Trophoblast cell (in vitro differentiated cells and primary cell): ENCODE results near the gene ZFHX3.
A peak's percentile ranks its signal among the peaks of the same experiment; 100 is the strongest.

Source experiments
- DNase-seq, 2 donors: peaks; one replicate each; pipeline ENCODE4 v3.0.0-alpha.2; 2016
- H2AFZ ChIP-seq: 2 replicates; pipeline ENCODE4 v1.6.1; 2013; ENCODE audit warnings: low read length, moderate library complexity, mild to moderate bottlenecking; ENCODE audit not compliant: insufficient read depth, poor library complexity
- H2AK5ac ChIP-seq: 2 replicates; pipeline ENCODE4 v1.6.1; 2013; ENCODE audit warnings: mild to moderate bottlenecking, low read length
- H2BK120ac ChIP-seq: 2 replicates; pipeline ENCODE4 v1.6.1; 2013; ENCODE audit warnings: low read length, mild to moderate bottlenecking, moderate library complexity; ENCODE audit not compliant: insufficient read depth, poor library complexity
- H2BK12ac ChIP-seq: 2 replicates; pipeline ENCODE4 v1.6.1; 2013; ENCODE audit warnings: mild to moderate bottlenecking, low read length, moderate library complexity
- H2BK5ac ChIP-seq: 2 replicates; pipeline ENCODE4 v1.6.1; 2013; ENCODE audit warnings: low read length, low read depth, moderate library complexity, mild to moderate bottlenecking; ENCODE audit not compliant: poor library complexity
- H3K14ac ChIP-seq: 2 replicates; pipeline ENCODE4 v1.6.1; 2013; ENCODE audit warnings: mild to moderate bottlenecking, low read length
- H3K18ac ChIP-seq: 2 replicates; pipeline ENCODE4 v1.6.1; 2013; ENCODE audit warnings: mild to moderate bottlenecking, low read length
- H3K23ac ChIP-seq: 2 replicates; pipeline ENCODE4 v1.6.1; 2013; ENCODE audit warnings: low read length
- H3K27ac ChIP-seq: 2 replicates; pipeline ENCODE4 v1.5.1; 2013; ENCODE audit warnings: low read depth, mild to moderate bottlenecking, inconsistent platforms, low read length, moderate library complexity
- H3K27me3 ChIP-seq: 2 replicates; pipeline ENCODE4 v1.6.1; 2013; ENCODE audit warnings: inconsistent platforms, mild to moderate bottlenecking, low read length, moderate library complexity; ENCODE audit not compliant: insufficient read depth
- H3K36me3 ChIP-seq, 2 experiments: 1 replicate in 1 of 2; 2 replicates in 1 of 2; pipeline ENCODE4 v1.6.1; 2013; ENCODE audit warnings: low read length in 2 of 2, mild to moderate bottlenecking in 2 of 2, moderate library complexity in 1 of 2; ENCODE audit not compliant: insufficient read depth in 2 of 2, control insufficient read depth in 1 of 2
- H3K4ac ChIP-seq: 2 replicates; pipeline ENCODE4 v1.6.1; 2013; ENCODE audit warnings: low read depth, mild to moderate bottlenecking, low read length, moderate library complexity
- H3K4me1 ChIP-seq, 2 experiments: 1 replicate in 1 of 2; 2 replicates in 1 of 2; pipeline ENCODE4 v1.6.1; 2013; ENCODE audit warnings: low read length in 2 of 2, mild to moderate bottlenecking in 2 of 2, moderate library complexity in 1 of 2; ENCODE audit not compliant: insufficient read depth in 2 of 2, control insufficient read depth in 1 of 2
- H3K4me2 ChIP-seq: 2 replicates; pipeline ENCODE4 v1.6.1; 2013; ENCODE audit warnings: inconsistent platforms, mild to moderate bottlenecking, low read length, moderate library complexity
- H3K4me3 ChIP-seq: 2 replicates; pipeline ENCODE4 v1.5.1; 2013; ENCODE audit warnings: mild to moderate bottlenecking, low read depth, low read length, inconsistent platforms
- H3K79me1 ChIP-seq: one replicate; pipeline ENCODE4 v1.6.1; 2013; ENCODE audit warnings: low read length
- H3K79me2 ChIP-seq: 2 replicates; pipeline ENCODE4 v1.6.1; 2013; ENCODE audit warnings: low read length, mild to moderate bottlenecking; ENCODE audit not compliant: control insufficient read depth, insufficient read depth, poor library complexity
- H3K9ac ChIP-seq: 2 replicates; pipeline ENCODE4 v1.6.1; 2013; ENCODE audit warnings: mild to moderate bottlenecking, low read length
- H3K9me3 ChIP-seq: 2 replicates; pipeline ENCODE4 v1.6.1; 2013; ENCODE audit warnings: low read depth, mild to moderate bottlenecking, control low read depth, inconsistent platforms, low read length; ENCODE audit not compliant: insufficient read depth
- H4K12ac ChIP-seq: 2 replicates; pipeline ENCODE4 v1.6.1; 2013; ENCODE audit warnings: low read depth, mild to moderate bottlenecking, low read length, moderate library complexity
- H4K8ac ChIP-seq: 2 replicates; pipeline ENCODE4 v1.6.1; 2013; ENCODE audit warnings: low read depth, mild to moderate bottlenecking, low read length, moderate library complexity
- H4K91ac ChIP-seq: one replicate; pipeline ENCODE4 v1.6.1; 2013; ENCODE audit warnings: low read depth, mild to moderate bottlenecking, low read length, moderate library complexity
- WGBS: extraction: QIAGEN DNeasy Blood & Tissue Kit; methylation state at CpG from one replicate; pipeline ENCODE4 v1.1.7; 2013; ENCODE audit warnings: missing lambda C conversion rate; ENCODE audit not compliant: insufficient read length, insufficient coverage; ENCODE audit errors: extremely low coverage; 5-methylcytosine and 5-hydroxymethylcytosine counted together

The ZFHX3 gene

DNA sequence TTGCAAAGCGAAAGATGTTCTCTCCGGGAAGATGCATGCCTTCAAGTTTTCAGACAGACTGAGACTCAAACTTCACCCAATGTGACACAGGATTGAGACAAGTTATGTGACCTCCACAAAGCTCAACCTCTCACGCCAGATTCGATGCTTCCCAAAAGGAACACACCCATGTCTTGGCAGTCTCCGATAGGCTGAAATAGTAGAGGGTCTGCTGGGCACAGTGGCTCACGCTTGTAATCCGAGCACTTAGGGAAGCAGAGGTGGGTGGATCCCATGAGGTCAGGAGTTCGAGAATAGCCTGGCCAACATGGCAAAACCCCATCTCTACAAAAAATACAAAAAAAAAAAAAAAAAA, 22.1 kb downstream of the ZFHX3 start:
- Histone ChIP-seq H3K27ac (no peak overlapping the region), H4K91ac (no peak overlapping the region), H4K8ac (no peak overlapping the region), H3K4me3 (no peak overlapping the region), H3K14ac (no peak overlapping the region), H3K79me1 (peaks cover 17% of the 10 kb centered on the region), H3K18ac (no peak overlapping the region), H3K4me2 (no peak overlapping the region), H2AK5ac (no peak overlapping the region), H3K36me3 (peaks cover 0 to 3% of the 10 kb centered on the region in 2 experiments), H3K4me1 (peaks cover 42 to 51% of the 10 kb centered on the region in 2 experiments), H3K27me3 (no peaks in the 10 kb centered on the region), H2BK12ac (no peak overlapping the region), H3K9me3 (peaks cover 3% of the 10 kb centered on the region), H4K12ac (no peak overlapping the region), H3K23ac (no peak overlapping the region), H3K9ac (no peak overlapping the region), H3K79me2 (peaks cover 28% of the 10 kb centered on the region), H2BK5ac (no peak overlapping the region), H3K4ac (peak overlapping the region; percentile 56), H2BK120ac (no peak overlapping the region), H2AFZ (no peak overlapping the region)
- no peak for DNase-seq
- no CpG with 5 or more reads among the region's 8 CpGs for WGBS

DNA sequence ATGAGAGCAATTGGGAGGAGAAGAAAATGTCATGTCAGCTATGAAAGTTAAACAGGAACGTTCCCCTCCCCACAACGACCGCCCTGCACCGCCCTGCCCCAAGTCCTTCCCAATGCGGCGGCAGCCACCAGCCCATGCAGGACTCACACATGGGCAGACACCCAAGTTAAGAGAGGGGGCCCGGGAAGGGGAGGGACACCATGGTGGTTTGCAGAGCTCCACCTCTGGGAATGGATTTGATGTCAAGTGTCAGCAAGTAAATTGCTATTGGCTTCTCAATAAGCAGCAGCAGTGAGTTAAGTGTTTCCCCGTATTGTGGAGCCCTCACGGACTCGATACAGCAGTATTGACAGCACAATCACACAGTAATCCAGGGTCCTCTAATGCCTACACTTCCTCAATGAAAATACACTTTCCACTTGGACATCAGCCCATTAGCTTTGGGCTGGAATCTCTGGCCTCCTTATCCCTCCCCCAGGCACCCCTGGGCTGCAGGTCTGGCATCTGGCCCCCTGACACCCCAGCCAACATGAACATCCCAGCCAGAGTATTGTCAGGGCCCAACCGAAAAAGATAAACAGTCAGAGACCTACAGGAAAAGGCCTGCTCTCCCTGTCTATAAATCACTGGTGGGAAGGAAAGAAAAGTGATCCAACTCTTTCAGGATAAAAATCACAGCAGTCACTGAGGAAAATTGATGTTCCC, 22.6 kb downstream of the ZFHX3 start:
- Histone ChIP-seq H2AK5ac (no peak overlapping the region), H3K4ac (peak overlapping the region; percentile 68), H2BK5ac (no peak overlapping the region), H2BK12ac (no peak overlapping the region), H2AFZ (no peak overlapping the region), H3K27me3 (no peaks in the 10 kb centered on the region), H3K27ac (no peak overlapping the region), H4K12ac (no peak overlapping the region), H2BK120ac (no peak overlapping the region), H3K79me1 (peaks cover 17% of the 10 kb centered on the region), H3K79me2 (peaks cover 26% of the 10 kb centered on the region), H3K4me1 (peaks cover 41 to 53% of the 10 kb centered on the region in 2 experiments), H3K23ac (no peak overlapping the region), H3K36me3 (peaks cover 0 to 3% of the 10 kb centered on the region in 2 experiments), H3K18ac (peak overlapping the region; percentile 14), H3K14ac (peak overlapping the region; percentile 16), H3K4me2 (no peak overlapping the region), H4K8ac (no peak overlapping the region), H4K91ac (no peak overlapping the region), H3K9me3 (peaks cover 3% of the 10 kb centered on the region), H3K9ac (no peak overlapping the region), H3K4me3 (no peak overlapping the region)
- no CpG with 5 or more reads among the region's 11 CpGs for whole genome bisulfite sequencing
- DNase-seq, result no peak

DNA sequence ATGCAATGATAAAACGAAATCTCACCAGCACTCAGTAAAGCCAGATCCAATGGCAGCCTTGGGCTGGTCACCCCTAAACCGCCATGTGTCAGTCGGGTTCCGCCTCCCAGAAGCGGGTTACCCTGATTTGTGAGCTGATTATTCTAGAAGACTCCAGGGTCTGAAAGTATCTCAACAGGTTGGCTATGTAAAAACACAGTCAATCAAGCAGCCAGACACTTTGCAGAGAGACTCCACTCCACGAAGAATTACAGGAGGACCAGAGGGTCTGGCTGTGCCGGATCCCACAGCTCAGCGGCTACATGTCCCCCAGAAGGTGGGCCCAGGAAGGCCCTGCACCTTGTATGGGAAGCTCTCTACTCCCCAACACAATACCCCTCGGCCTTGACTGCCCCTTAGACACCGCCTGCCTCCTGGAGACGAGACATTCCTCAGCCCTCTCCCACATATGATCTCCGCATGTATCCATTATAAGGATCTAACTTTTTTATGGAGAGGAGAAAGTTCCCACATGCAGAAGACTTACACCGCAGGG, 23.3 kb downstream of the ZFHX3 start:
- Histone ChIP-seq H3K14ac (no peak overlapping the region), H3K79me2 (peaks cover 26% of the 10 kb centered on the region), H3K23ac (no peak overlapping the region), H4K8ac (no peak overlapping the region), H2BK5ac (no peak overlapping the region), H3K4ac (peak overlapping the region; percentile 68), H3K79me1 (peaks cover 17% of the 10 kb centered on the region), H3K9me3 (peaks cover 3% of the 10 kb centered on the region), H3K27me3 (no peaks in the 10 kb centered on the region), H2BK120ac (no peak overlapping the region), H4K91ac (no peak overlapping the region), H3K4me1 (peaks cover 45 to 57% of the 10 kb centered on the region in 2 experiments), H2BK12ac (no peak overlapping the region), H3K36me3 (peaks cover 0 to 3% of the 10 kb centered on the region in 2 experiments), H4K12ac (no peak overlapping the region), H3K4me3 (no peak overlapping the region), H2AK5ac (no peak overlapping the region), H3K4me2 (no peak overlapping the region), H2AFZ (no peak overlapping the region), H3K27ac (no peak overlapping the region), H3K9ac (no peak overlapping the region), H3K18ac (peak overlapping the region; percentile 17)
- no CpG with 5 or more reads among the region's 13 CpGs for WGBS
- DNase-seq, result no peak

DNA sequence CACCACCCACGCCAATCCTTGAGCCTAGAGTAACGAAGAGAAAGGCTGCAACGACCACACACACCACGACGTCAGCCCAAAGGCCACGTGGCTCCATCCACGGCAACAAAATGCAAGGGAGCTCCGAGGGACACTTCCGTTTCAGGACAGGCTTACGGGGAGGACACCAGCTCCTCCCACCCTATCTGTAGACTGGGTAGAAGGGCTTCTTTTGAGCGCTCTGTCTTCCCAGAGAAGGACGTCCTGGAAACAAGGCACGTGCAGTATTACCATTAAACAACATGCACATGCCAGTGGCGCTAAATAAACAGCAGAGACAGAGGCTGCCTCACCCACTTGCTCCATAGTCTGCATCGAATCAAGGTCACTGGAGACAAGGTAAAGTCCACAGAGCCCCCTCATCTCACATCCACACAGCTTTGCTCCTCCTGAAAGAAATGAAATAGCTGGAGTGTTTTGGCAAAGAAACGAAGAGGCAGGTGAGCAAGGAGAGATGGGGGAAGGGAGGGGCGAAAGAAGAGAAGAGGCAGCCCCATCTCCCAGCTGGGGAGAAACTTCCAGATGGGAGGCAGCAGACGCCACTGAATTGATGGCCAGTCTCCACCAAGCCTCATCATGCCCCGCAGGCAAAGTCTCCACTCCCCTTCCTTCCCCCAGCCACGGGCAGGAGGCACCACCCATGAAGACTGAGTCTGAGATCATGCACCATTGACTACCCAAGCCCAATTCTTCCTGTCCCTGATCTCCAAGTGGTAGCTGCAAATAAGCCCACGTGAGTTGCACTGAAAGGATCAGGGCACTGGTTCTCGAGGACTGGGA, 24.0 kb downstream of the ZFHX3 start:
- no peak overlapping the region for H4K12ac ChIP-seq
- H3K79me1 ChIP-seq, result peaks cover 22% of the 10 kb centered on the region
- peaks cover 0 to 3% of the 10 kb centered on the region in 2 experiments for H3K36me3 ChIP-seq
- no peak overlapping the region for H2BK5ac ChIP-seq
- H3K18ac ChIP-seq, result peak overlapping the region; percentile 17
- H4K91ac ChIP-seq, result no peak overlapping the region
- H3K79me2 ChIP-seq, result peaks cover 27% of the 10 kb centered on the region
- no peak overlapping the region for H3K4me3 ChIP-seq
- H2AFZ ChIP-seq, result no peak overlapping the region
- no peak overlapping the region for H2BK12ac ChIP-seq
- no peak for DNase-seq
- H3K4ac ChIP-seq, result peak overlapping the region; percentile 22
- H3K4me2 ChIP-seq, result no peak overlapping the region
- no peaks in the 10 kb centered on the region for H3K27me3 ChIP-seq
- peaks cover 52 to 63% of the 10 kb centered on the region in 2 experiments for H3K4me1 ChIP-seq
- no peak overlapping the region for H2AK5ac ChIP-seq
- WGBS, result no CpG with 5 or more reads among the region's 22 CpGs
- H3K14ac ChIP-seq, result no peak overlapping the region
- no peak overlapping the region for H3K9ac ChIP-seq
- no peak overlapping the region for H3K23ac ChIP-seq
- H2BK120ac ChIP-seq, result no peak overlapping the region
- H4K8ac ChIP-seq, result no peak overlapping the region
- no peak overlapping the region for H3K27ac ChIP-seq
- H3K9me3 ChIP-seq, result peaks cover under 1% of the 10 kb centered on the region
